Stimulated activated CD8-positive, alpha-beta memory T cell treated with anti-CD3 and anti-CD28 coated beads, Interleukin-15, amount 100 ng/mL, for 48 hours (primary cell): Measurements from ENCODE around the gene DLL3.

ENCODE experiments used
- DNase-seq, 2 donors: peaks; one replicate each; pipeline ENCODE4 v3.0.0-alpha.2; 2020; ENCODE audit warnings: low read depth in 2 of 2

Gene DLL3

DNA sequence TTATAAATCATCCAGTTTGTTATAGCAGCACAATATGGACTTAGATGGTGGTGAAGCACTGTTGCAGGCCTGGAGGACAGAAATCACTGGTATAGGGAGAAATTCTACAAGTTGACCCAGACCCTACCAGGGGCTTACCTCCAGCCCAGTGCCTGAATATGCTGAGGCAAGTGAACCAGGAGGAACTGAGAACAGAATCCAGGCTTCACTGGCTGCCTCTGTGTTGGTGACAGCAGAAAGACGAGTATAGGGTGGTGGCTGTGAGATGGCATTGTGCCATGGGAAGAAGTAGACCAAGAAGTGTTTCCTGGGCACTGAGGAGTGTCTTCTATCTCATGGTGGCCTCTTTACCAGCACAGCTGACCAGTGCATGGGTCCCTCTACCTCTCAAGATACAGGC, 57.1 kb downstream of the DLL3 start:
- no peak for DNase-seq
